OCI-LY3 (cell line): Measurements from ENCODE around the gene LIFR.

Experiments
- H2AFZ ChIP-seq: fragments of 200-600, 300-600 bp; shearing (Covaris generic); 2 replicates; pipeline ENCODE4 v1.6.0; 2014; ENCODE audit warnings: antibody characterized with exemption, low read depth, low read length
- H3K27ac ChIP-seq: fragments of 200-600, 300-600 bp; sonication (generic); 2 replicates; pipeline ENCODE4 v1.5.1; 2014; ENCODE audit warnings: mild to moderate bottlenecking, low read length, moderate library complexity, mixed read lengths
- H3K27me3 ChIP-seq: fragments of 200-600, 300-600 bp; sonication (generic); 2 replicates; pipeline ENCODE4 v1.6.1; 2014; ENCODE audit warnings: low read depth, low read length, mixed read lengths
- H3K36me3 ChIP-seq: fragments of 200-600, 300-600 bp; sonication (generic); replicated peaks from 2 replicates; pipeline ENCODE3; 2014; ENCODE audit warnings: low read depth, low read length, mixed read lengths
- H3K4me1 ChIP-seq: fragments of 300-600, 200-600 bp; sonication (generic); 2 replicates; pipeline ENCODE4 v1.6.1; 2014; ENCODE audit warnings: low read length, mixed read lengths
- H3K4me2 ChIP-seq: fragments of 200-600, 300-600 bp; sonication (generic); 2 replicates; pipeline ENCODE4 v1.6.1; 2014; ENCODE audit warnings: low read length, mixed read lengths
- H3K4me3 ChIP-seq: fragments of 300-600, 200-600 bp; sonication (generic); 2 replicates; pipeline ENCODE4 v1.5.1; 2014; ENCODE audit warnings: antibody characterized with exemption, mild to moderate bottlenecking, low read length, moderate library complexity
- H3K79me2 ChIP-seq: fragments of 300-600, 200-600 bp; shearing (Covaris generic); 2 replicates; pipeline ENCODE4 v1.6.1; 2014; ENCODE audit warnings: mild to moderate bottlenecking, low read length, mixed read lengths
- H3K9ac ChIP-seq: fragments of 300-600, 200-600 bp; shearing (Covaris generic); 2 replicates; pipeline ENCODE4 v1.6.0; 2014; ENCODE audit warnings: mild to moderate bottlenecking, low read length, moderate library complexity
- H3K9me3 ChIP-seq: fragments of 200-600, 300-600 bp; shearing (Covaris generic); 2 replicates; pipeline ENCODE4 v1.6.1; 2014; ENCODE audit warnings: low read length, mixed read lengths; ENCODE audit not compliant: insufficient read depth
- H4K20me1 ChIP-seq: fragments of 200-600, 300-600 bp; sonication (generic); 2 replicates; pipeline ENCODE4 v1.6.1; 2016; ENCODE audit warnings: low read length, mixed read lengths; ENCODE audit not compliant: insufficient read depth
- CTCF ChIP-seq: fragments of 200-600, 300-600 bp; sonication (generic); IDR thresholded peaks from 2 replicates; pipeline ENCODE4 v1.5.1; 2014; ENCODE audit warnings: antibody characterized with exemption, low read length, low read depth
- EZH2phosphoT487 ChIP-seq: fragments of 200-600 bp; shearing (Covaris generic); IDR thresholded peaks from 2 replicates; pipeline ENCODE4 v1.6.1; 2018; ENCODE audit warnings: antibody characterized with exemption, mixed run types, low read depth

Gene LIFR

GRCh38 chr5:38531518-38531917 lies 24.9 kb downstream of the LIFR start:
- Histone ChIP-seq H3K4me1 (peaks cover 4% of the 10 kb centered on the region; the same call in 1 of the 2 replicates), H4K20me1 (no peaks in the 10 kb centered on the region), H3K79me2 (no peaks in the 10 kb centered on the region), H3K27me3 (peaks cover 9% of the 10 kb centered on the region), H3K4me3 (no peak overlapping the region), H3K9me3 (no peaks in the 10 kb centered on the region), H3K9ac (no peak overlapping the region), H3K36me3 (no peaks in the 10 kb centered on the region), H3K27ac (no peak overlapping the region), H3K4me2 (no peak overlapping the region), H2AFZ (no peak overlapping the region)
- TF ChIP-seq EZH2phosphoT487, result no peak
- no peak for TF ChIP-seq CTCF

GRCh38 chr5:38529955-38530646 lies 26.3 kb downstream of the LIFR start:
- Histone ChIP-seq H4K20me1 (no peaks in the 10 kb centered on the region), H3K27ac (no peak overlapping the region), H3K27me3 (peaks cover 13% of the 10 kb centered on the region), H3K9ac (no peak overlapping the region), H3K79me2 (no peaks in the 10 kb centered on the region), H2AFZ (no peak overlapping the region), H3K4me1 (peaks cover 4% of the 10 kb centered on the region; the same call in 1 of the 2 replicates), H3K36me3 (no peaks in the 10 kb centered on the region), H3K4me3 (no peak overlapping the region), H3K4me2 (no peak overlapping the region), H3K9me3 (no peaks in the 10 kb centered on the region)
- TF ChIP-seq CTCF (no peak), EZH2phosphoT487 (no peak)

GRCh38 chr5:38528162-38528703 lies 28.2 kb downstream of the LIFR start:
- no peak overlapping the region for H3K4me2 ChIP-seq
- TF ChIP-seq CTCF (no peak), EZH2phosphoT487 (no peak)

GRCh38 chr5:38527475-38527874 lies 29.0 kb downstream of the LIFR start:
- peaks cover 26% of the 10 kb centered on the region for H3K27me3 ChIP-seq
- no peak overlapping the region for H3K9ac ChIP-seq
- no peak overlapping the region for H3K27ac ChIP-seq
- no peak for TF ChIP-seq EZH2phosphoT487
- TF ChIP-seq CTCF, result no peak
- no peaks in the 10 kb centered on the region for H3K9me3 ChIP-seq
- no peak overlapping the region for H2AFZ ChIP-seq
- H3K4me3 ChIP-seq, result no peak overlapping the region
- H3K4me1 ChIP-seq, result peaks cover 4% of the 10 kb centered on the region; the same call in 1 of the 2 replicates
- no peaks in the 10 kb centered on the region for H4K20me1 ChIP-seq
- no peaks in the 10 kb centered on the region for H3K36me3 ChIP-seq
- H3K79me2 ChIP-seq, result no peaks in the 10 kb centered on the region
- no peak overlapping the region for H3K4me2 ChIP-seq

More at GRCh38 chr5:38528162-38528703, 28.2 kb downstream of the LIFR start:
- Histone ChIP-seq H3K36me3 (no peaks in the 10 kb centered on the region), H3K9me3 (no peaks in the 10 kb centered on the region), H3K4me3 (no peak overlapping the region), H3K4me1 (peaks cover 4% of the 10 kb centered on the region; the same call in 1 of the 2 replicates), H3K79me2 (no peaks in the 10 kb centered on the region), H3K27me3 (peaks cover 26% of the 10 kb centered on the region), H3K27ac (no peak overlapping the region), H2AFZ (no peak overlapping the region), H3K9ac (no peak overlapping the region), H4K20me1 (no peaks in the 10 kb centered on the region)
